GM18867 (cell line): ENCODE results near the gene RALGDS.
"Not testable (repeated sequence)": the region's sequence is repeated elsewhere in the genome, so short reads cannot be mapped to it uniquely, and the experiment has no call there.

Experiments used
- ATAC-seq: cut with Tn5 transposase; IDR thresholded peaks from one replicate; pipeline ENCODE4 v1.9.1; 2021; ENCODE audit warnings: mild to moderate bottlenecking, moderate library complexity; ENCODE audit not compliant: unreplicated experiment

RALGDS gene

DNA sequence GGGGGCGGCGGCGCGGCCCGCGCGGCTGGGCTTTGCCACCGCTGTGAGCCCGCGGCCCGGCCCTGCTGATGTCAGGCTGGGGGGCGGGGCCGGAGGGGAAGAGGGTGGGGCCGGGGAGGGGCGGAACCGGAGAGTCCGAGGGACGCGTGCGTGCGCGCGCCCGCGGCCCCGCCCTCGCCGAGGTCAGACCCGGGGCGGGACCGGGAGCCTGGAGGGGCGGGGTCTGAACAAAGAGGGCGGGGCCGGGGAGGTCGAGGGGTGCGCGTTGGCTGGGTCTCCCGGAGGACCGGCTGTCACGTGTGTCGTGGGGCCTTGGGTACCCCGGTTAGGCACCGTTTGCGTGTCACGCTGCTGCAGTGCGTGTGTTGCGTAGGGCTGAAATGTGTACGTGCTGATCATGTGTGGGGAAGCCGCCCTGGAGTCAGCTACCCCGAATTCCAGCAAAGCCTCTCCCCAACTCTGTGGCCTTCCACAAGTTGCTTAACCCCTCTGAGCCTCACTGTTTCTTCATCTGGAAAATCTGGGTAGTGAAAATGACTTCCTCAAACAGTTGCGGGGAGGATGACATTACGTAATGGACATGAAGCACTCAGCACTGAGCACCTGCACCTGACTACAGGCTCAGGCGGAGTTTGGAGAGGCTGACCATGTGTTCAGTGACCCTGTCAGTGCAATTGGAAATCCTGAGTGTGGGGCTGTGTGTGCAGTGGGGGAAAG, at the start of gene RALGDS:
RALGDS (minus strand) TSS at position 43 of the 717 bp plus-strand sequence. CDS start 86 bp downstream, outside the sequence.
- ATAC-seq: peak; percentile 64

DNA sequence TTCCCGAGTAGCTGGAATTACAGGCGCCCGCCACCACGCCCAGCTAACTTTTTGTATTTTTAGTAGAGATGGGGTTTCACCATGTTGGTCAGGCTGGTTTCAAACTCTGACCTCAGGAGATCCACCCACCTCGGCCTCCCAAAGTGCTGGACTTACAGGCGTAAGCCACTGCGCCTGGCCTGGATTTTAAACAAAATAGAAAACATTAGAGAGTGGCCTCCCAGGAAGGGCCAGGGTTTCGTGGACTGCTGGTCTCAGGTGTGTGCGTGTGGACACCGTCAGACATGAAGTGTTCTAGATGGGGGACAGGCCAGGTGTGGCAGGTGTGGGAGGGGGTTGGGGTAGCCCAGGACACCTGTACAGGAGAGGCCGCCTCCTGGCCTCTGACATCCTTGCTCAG, 49.7 kb upstream of the RALGDS start:
- ATAC-seq: no peak

DNA sequence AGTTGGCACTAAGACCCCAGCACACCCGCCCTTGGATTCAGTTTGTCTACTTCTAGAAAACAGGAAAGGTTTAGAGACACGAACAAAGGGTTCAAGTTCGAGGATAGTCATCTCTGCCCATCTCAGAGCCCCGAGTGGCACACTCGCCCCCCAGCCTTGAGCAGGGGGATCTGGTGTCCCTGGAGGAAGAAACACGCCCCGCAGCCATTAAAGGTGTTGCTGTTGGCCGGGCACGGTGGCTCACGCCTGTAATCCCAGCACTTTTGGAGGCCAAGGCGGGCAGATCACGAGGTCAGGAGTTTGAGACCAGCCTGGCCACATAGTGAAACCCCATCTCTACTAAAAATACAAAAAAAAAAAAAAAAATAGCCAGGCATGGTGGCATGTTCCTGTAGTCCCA, 48.6 kb upstream of the RALGDS start:
- not testable (repeated sequence) for ATAC-seq

DNA sequence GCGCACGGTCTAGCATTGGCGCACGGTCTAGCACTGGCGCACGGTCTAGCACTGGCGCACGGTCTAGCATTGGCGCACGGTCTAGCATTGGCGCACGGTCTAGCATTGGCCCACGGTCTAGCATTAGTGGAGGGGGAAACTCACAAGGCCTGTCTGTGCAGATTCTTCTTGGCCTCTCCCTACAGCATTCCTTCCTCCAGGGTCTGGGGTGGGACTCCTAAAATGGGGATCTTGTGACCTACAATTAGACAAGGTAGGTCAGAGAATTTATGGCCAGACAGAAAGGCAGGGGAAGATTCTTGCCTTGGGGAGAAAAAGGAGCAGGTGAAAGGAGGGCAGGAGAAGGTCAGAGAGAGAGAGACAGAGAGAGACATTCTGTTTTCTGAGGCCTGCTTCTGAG, 48.1 kb upstream of the RALGDS start:
- ATAC-seq: no peak

DNA sequence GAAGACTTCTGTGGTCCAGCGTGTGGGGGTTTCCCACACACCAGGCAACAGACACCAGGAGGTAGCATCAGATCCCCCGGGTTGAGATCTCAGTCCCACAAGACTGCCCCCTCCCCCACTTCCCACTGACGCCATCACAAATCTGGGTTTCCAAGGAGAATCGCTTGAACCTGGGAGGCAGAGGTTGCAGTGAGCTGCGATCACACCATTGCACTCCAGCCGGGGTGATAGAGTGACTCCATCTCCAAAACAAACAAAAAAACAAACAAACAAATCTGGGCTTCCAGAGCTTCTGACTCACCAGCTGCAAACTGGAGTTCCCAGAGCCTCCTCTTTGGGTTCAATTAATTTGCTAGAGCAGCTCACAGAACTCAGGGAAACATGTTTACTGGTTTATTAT, 47.4 kb upstream of the RALGDS start:
- no peak for ATAC-seq

DNA sequence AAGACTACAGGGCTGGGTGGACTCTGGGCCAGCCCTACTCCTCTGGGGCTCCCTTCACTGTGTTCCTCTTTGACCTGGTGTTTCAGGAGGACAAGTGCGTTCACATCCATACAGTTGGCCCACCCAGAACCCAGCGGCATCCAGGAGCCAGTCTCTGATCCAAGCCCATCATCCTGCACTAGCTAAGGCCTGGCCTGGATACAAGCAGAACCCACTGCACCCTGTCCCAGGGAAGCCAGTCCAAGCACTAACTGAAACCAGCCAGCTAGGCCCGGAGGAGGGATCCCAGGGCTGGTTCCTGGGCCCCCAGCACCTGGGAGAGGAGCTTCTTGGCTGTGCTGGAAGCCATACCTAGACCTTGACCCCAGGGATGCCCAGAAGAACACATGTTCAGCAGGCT, 46.7 kb upstream of the RALGDS start:
- no peak for ATAC-seq

DNA sequence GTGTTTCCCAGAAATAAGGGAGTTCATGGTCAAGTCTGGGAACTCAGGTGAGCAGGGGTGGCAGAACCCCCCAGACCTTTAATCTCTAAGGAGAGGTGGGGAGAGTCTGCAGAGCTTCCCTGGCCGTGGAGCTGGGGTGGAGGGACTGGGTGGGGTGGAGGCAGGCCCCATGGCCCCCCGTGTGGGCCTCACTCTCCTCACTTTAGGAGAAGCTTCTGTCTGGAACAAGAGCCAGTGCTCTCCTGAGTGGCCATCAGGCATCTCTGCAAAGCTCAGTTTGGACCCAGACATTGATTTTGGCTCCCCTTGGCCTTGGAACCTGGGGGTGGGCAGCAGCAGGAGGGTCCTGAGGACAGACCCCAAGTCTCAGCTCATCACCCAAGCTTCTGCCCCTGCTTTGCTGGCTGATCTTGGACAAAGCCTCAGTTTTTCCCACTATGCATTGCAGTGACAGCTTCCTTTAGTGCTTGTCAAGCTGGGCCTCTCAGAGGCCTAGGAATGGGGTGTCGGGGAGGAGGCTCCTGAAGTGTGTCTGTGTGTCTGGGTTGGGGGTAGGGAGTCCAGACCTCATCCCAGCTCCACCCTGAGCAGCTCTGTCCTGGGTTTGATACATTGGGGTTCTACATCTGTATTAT, 46.2 kb upstream of the RALGDS start:
- no peak for ATAC-seq

DNA sequence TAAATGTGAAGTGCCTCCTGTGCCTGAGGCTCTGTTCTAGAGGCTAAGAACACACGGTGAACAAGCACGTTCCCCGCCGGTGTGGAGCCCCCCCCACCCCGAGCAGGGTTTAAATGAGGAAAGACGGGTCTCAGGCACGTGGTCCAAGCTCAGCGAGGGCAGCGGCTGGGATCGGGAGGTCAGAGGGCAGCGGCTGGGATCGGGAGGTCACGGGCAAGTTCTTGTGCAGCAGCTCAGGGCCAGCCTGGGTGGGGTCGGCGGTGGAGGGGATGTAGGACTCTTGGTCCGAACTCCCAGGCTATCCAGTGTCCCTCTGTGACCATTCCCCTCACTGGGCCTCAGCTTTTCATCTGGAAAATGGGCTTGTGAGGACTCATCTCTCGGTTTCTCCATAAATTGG, 45.4 kb upstream of the RALGDS start:
- no peak for ATAC-seq

DNA sequence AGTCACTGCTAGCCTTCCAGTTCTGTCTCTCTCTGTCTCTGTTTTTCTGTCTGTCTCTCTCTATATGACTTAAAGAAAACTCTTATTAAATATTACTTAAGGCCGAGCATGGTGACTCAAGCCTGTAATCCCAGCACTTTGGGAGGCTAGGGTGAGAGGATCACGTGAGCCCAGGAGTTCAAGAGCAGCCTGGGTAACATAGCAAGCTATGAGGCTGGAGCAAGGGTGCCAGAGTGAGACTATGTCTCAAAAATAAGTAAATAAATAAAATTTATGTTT, 44.4 kb upstream of the RALGDS start:
- ATAC-seq: no peak

DNA sequence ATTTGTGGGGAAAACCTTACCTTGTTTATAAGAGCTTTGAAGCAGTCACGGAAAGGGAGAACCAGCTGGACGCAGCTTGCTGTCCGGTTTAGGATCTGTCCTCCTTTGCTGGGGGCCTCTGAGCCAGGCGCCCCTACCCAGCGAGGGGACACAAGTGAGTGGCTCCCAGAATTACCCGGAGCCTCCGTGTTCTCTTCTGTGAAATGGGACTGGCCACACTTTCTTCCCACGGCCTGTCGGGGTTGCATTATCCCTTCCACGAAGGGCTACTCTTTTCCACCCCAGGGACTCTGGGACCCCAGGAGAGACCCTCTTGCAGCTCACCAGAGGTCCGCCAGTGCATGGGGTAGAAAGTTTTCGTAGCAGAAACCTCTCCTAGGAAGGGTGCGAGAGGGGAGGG, 43.2 kb upstream of the RALGDS start:
- no peak for ATAC-seq

DNA sequence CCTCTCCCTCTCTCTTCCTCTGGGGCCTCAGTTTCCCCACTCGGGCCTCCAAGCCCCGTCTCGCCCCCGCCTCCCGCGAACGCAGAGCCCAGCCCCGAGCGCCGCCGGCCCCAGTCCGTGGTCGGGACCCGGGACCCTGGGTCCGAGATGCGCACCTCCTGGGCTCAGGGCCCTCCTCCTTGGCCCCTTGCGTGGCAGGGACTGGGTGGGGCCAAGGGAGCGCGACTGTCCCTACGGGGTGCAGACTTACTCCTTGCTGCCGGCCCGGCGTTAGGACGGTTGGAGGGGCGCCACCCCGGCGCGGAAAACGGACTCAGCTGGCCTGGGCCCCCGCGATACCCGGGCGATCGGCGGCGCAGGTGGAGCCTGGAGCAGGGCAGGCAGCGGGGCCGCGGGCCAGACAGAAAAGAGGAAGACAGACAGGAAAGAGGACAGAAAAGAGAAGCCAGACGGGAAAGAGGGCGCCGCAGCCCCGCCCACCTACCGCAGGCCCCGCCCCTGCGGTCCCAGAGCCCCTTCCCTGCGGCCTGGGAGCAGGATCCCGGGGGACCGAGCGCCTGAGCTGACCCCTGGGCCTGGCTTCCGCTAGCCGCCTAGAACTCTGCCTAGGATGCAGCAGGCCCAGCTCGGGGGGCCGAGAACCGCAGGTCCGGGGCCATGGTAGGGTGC, 42.6 kb upstream of the RALGDS start, which contains the start of gene GBGT1:
GBGT1 (minus strand) TSS at position 411 of the 669 bp plus-strand sequence. CDS start 1,502 bp downstream, outside the sequence.
- no peak for ATAC-seq

DNA sequence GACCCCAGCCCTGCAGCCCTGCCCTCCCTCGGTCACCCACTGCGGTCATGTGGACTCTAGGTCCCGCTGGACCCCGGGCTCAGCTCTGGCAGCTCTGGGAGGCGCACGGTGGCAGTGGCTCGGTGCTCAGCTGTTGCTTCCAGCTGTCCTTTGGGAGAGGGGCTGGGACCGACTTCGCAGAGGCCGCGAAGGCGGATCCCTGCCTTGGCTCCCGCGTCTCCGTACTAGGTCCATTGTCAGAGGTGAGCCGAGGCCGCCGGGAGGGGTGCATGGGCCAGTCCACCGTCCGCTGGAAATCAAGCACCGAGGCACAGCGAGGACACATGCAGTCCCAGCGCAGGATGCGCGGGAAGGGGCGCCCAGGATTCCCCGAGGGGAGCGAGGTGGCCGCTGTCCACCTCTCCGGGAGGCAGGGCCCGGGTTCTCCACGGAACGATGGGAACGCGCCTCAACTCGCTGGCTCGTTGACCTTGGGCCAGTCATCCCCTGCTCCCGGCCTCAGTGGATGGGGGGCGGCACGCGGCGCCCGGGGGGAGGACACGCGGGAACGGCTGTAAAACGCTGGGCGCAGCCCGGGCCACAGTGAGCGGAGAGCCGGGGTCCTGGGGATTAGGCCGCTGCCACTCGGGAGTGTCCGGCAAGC, 41.9 kb upstream of the RALGDS start:
- no peak for ATAC-seq

DNA sequence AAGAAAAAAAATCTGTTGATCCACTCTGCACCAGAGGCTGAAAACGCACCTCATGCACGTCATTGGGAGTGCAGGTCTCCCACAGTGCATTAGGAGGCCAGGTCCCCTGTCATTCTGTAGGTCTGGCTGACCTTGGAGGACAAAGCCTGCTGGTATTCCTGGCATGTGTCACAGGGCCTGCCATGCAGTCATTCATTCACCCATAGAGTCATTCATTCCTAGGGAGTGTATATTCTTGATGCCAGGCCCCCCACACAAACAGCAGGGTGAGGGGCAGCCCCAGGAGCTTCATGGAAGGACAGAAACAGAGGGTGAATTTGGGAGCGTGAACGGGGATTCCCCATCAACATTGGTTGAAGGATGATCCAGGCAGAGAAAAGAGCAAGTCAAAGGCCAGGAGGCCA, 40.5 kb upstream of the RALGDS start:
- no peak for ATAC-seq

DNA sequence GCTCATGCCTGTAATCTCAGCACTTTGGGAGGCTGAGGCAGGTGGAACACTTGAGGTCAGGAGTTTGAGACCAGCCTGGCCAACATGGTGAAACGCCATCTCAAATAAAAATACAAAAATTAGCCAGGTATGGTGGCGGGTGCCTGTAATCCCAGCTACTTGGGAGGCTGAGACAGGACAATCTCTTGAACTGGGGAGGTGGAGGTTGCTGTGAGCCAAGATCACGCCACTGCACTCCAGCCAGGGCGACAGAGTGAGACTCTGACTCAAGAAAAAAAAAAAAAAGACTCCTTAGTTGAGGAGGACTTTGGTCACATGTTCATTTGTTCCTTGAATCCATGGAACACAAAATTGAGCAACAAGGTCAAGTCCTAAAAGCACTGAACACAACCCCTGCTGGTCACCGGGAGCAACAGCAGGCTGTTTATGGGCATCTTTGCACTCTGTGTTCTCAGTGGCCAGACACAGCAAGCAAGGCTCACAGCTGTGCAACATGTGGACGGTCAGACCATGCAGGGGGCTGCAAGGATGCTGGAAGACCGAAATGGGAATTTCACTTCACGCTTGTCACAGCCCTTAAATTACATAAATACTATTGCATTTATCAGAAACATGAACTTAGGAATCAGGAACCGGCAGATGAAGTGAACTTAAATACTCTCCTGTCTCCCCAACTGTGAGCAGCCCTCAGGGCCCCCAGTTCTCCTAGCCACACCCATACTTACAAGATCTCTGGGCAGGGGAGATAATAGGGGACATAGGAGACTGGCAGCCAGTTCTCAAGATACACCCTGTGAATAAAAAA, 39.9 kb upstream of the RALGDS start:
- no peak for ATAC-seq

DNA sequence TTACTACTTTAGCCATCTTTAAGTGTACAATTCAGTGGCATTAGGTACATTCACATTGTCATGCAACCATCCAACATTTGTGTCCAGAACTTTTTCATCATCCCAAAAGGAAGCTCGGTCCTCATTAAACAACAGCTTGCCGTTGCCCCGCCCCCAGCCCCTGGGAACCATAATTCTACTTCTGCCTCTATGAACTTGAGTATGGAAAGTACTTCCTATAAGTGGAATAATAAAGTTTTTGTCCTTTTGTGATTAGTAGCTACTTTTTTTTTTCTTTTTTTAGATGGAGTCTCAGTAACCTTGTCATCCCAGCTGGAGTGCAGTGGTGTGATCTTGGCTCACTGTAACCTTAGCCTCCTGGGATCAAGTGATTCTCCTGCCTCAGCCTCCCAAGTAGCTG, 37.7 kb upstream of the RALGDS start:
- no peak for ATAC-seq

DNA sequence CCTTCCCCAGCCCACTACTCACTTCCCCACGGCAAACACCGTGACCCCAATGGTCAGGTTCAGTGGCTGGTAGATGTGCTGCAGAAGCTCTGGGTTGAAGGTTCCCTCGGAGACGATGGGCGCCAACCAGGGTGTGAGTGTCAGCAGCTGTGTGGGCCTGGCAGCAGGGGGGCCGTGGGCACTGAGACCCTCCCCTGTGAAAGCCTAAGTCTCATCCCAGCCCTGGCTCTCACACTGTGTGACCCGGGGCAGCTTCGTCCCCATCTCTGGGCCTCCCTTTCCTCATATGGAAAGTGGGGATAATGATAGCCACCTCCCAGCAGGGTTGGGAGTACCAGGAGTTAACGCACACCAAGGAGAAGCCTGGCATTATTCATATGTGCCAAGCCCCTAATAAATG, 34.1 kb upstream of the RALGDS start:
- ATAC-seq: no peak

DNA sequence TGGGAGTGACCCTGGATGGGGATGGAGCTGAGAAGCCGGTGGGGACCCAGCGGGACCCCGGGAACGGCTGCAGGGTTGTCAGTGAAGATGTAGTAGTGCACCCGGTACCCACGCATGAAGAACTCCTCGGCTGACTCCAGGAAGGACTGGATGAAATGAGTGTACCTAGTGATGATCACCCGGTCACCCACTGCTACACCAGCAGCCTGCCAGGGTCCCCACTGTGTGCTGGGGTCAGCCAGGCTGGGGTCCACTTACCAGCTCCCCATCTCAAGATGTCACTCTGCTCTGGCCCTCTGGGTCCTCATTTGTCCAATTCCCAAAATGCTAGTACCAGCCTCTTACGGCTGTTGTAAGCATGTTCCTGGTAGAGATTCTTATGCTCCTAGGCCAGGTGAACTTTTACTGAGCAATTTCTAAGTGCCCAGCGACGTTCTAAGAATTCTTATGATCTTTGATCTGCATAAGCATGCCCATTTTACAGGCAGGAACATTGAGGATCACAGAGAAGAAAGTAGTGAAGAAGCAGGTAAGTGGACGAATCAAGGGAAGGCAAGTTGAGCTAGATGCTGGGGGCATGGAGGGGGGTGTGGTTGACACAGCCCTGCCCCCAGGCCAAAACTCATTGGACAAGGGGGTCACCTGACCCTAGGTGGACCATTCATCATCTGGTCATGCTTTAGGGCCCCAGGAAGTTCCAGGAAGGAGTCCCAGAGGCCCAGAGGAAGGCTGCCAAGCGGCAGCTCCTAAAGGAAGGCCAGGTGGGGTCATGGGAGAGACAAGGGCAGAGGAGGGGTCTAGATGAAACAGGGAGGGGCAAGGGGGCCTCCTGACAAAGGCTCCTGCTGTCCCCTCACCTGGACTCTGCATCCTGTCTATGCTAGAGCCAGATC, 33.3 kb upstream of the RALGDS start:
- no peak for ATAC-seq

DNA sequence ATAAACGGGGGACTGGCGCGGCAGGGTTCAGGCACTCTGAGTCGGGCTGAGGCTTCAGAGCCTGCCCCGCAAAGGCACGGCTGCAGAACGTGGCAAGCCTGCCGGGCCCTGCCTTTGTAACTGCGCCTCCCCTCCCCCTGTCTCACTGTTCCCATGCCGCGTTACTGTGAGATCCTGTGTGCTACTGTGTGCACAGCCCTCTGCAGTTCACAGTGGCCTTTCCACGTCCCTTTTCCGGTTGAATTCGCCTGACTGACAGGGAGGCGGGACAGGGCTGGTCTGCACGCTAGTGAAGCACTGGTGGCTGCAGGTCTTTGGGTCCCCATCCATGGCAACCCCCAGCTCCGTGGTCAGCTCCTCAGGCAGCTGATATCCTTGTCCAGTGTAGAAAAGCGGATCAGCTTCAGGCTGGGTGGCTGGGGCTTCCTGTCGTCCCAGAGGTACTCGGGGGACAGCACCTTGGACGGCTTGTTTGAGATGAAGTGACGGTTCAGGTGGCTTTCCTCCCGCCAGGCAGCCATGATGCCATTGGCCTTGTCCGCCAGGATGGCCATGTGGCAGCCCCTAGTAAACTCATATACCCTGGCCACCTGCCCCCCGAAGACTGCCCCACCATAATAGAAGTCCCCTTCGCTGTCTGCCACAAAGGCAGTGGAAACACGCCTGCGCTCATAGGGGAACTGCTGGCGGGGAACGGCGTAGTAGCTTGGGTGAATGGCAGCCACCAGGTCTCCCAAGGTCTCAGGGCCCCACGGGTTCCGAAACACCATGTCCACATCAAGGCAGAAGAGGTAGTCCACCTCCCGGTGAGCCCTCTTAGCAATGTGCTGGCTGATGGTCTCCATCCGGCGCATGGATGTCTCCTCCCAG, 32.4 kb upstream of the RALGDS start:
- ATAC-seq: no peak
